Hepatocyte (in vitro differentiated cells): Measurements from ENCODE around the gene PRR32. TPM values are rescaled to one million over a fixed set of nuclear protein-coding genes. Genes with fewer than 3 reads are reported as not detected.

Source experiments
- DNase-seq: peaks from one replicate; pipeline ENCODE4 v3.0.0-alpha.2; 2016; ENCODE audit warnings: low spot score
- H2AFZ ChIP-seq: fragments of 200-600 bp; sonication (generic); 2 replicates; pipeline ENCODE4 v1.6.0; 2016; ENCODE audit warnings: antibody characterized with exemption, mild to moderate bottlenecking
- H3K27ac ChIP-seq: fragments of 200-600 bp; sonication (generic); 2 replicates; pipeline ENCODE4 v1.5.1; 2016; ENCODE audit warnings: mild to moderate bottlenecking
- H3K27me3 ChIP-seq: fragments of 200-600 bp; sonication (generic); 2 replicates; pipeline ENCODE4 v1.6.1; 2016
- H3K36me3 ChIP-seq: fragments of 200-600 bp; sonication (generic); replicated peaks from 2 replicates; pipeline ENCODE4 v1.5.1; 2016; ENCODE audit warnings: low read depth; ENCODE audit not compliant: insufficient read depth
- H3K4me1 ChIP-seq: fragments of 200-600 bp; sonication (generic); 2 replicates; pipeline ENCODE4 v1.5.1; 2016; ENCODE audit warnings: mild to moderate bottlenecking, moderate library complexity; ENCODE audit not compliant: insufficient read depth
- H3K4me2 ChIP-seq: fragments of 200-600 bp; sonication (generic); 2 replicates; pipeline ENCODE4 v1.6.0; 2016
- H3K4me3 ChIP-seq: fragments of 200-600 bp; sonication (generic); 2 replicates; pipeline ENCODE4 v1.5.1; 2016; ENCODE audit warnings: mild to moderate bottlenecking
- H3K79me2 ChIP-seq: fragments of 200-600 bp; sonication (generic); 2 replicates; pipeline ENCODE4 v1.6.0; 2017; ENCODE audit warnings: mild to moderate bottlenecking
- H3K9me2 ChIP-seq: fragments of 200-600 bp; sonication (generic); replicated peaks from 2 replicates; pipeline ENCODE4 v1.6.0; 2017; ENCODE audit warnings: mild to moderate bottlenecking; ENCODE audit not compliant: insufficient read depth
- H3K9me3 ChIP-seq: fragments of 200-600 bp; sonication (generic); 2 replicates; pipeline ENCODE4 v1.5.1; 2016; ENCODE audit warnings: low read depth, mild to moderate bottlenecking
- H4K20me1 ChIP-seq: fragments of 200-600 bp; sonication (generic); 2 replicates; pipeline ENCODE4 v1.6.0; 2016; ENCODE audit warnings: mild to moderate bottlenecking; ENCODE audit not compliant: insufficient read depth, poor library complexity, severe bottlenecking
- EZH2 ChIP-seq: fragments of 200-600 bp; sonication (generic); IDR thresholded peaks from 2 replicates; pipeline ENCODE4 v1.6.1; 2016; ENCODE audit warnings: antibody characterized with exemption, mild to moderate bottlenecking, borderline replicate concordance
- EZH2phosphoT487 ChIP-seq: fragments of 200-600 bp; sonication (generic); IDR thresholded peaks from one replicate; pipeline ENCODE4 v1.6.1; 2018; ENCODE audit warnings: antibody characterized with exemption, mild to moderate bottlenecking, low read depth, moderate library complexity; ENCODE audit not compliant: unreplicated experiment, severe bottlenecking
- WGBS: methylation state at CpG from one replicate; pipeline ENCODE4 v1.1.6; 2016; ENCODE audit warnings: low lambda C conversion rate; ENCODE audit errors: missing lambda C conversion rate; 5-methylcytosine and 5-hydroxymethylcytosine counted together
- polyA plus RNA-seq: library from polyadenylated mRNA; unstranded; fragments of >200 nt; fragmentation: Nextera tagmentation; extraction: Ambion mirVana; gene quantifications from 2 replicates; pipeline ENCODE4 v1.2.1, GENCODE V29; 2016
- total RNA-seq: library from RNA; depleted of rRNA; stranded (reverse); fragments of >200 nt; gene quantifications from 2 replicates; pipeline ENCODE4 v1.2.3, GENCODE V29; 2014
- TF ChIP-seq, protein P1 (sequence below): fragments of 200-600 bp; sonication (generic); IDR thresholded peaks from 2 replicates; pipeline ENCODE4 v1.5.1; 2016; ENCODE audit warnings: antibody characterized with exemption, mild to moderate bottlenecking; ENCODE audit not compliant: poor library complexity

The PRR32 gene
- total and polyA plus RNA-seq, 2 experiments from 2014 or later = not detected

GRCh38 chrX:126836186-126836585 lies 16.7 kb downstream of the PRR32 start:
- TF ChIP-seq, protein P1, sequence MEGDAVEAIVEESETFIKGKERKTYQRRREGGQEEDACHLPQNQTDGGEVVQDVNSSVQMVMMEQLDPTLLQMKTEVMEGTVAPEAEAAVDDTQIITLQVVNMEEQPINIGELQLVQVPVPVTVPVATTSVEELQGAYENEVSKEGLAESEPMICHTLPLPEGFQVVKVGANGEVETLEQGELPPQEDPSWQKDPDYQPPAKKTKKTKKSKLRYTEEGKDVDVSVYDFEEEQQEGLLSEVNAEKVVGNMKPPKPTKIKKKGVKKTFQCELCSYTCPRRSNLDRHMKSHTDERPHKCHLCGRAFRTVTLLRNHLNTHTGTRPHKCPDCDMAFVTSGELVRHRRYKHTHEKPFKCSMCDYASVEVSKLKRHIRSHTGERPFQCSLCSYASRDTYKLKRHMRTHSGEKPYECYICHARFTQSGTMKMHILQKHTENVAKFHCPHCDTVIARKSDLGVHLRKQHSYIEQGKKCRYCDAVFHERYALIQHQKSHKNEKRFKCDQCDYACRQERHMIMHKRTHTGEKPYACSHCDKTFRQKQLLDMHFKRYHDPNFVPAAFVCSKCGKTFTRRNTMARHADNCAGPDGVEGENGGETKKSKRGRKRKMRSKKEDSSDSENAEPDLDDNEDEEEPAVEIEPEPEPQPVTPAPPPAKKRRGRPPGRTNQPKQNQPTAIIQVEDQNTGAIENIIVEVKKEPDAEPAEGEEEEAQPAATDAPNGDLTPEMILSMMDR = no peak
- no peak for TF ChIP-seq EZH2
- TF ChIP-seq EZH2phosphoT487 = no peak
- Histone ChIP-seq H3K9me3 (peaks cover 6% of the 10 kb centered on the region), H3K36me3 (no peaks in the 10 kb centered on the region), H3K27ac (peak overlapping the region; percentile 42), H3K4me3 (no peak overlapping the region), H3K9me2 (no peaks in the 10 kb centered on the region), H3K4me2 (no peak overlapping the region), H3K4me1 (no peaks in the 10 kb centered on the region), H3K79me2 (no peaks in the 10 kb centered on the region), H2AFZ (no peak overlapping the region), H4K20me1 (no peaks in the 10 kb centered on the region), H3K27me3 (no peaks in the 10 kb centered on the region)
- DNase-seq = no peak
- WGBS = 66% methylated on average over 2 of the region's 2 CpGs

DNA sequence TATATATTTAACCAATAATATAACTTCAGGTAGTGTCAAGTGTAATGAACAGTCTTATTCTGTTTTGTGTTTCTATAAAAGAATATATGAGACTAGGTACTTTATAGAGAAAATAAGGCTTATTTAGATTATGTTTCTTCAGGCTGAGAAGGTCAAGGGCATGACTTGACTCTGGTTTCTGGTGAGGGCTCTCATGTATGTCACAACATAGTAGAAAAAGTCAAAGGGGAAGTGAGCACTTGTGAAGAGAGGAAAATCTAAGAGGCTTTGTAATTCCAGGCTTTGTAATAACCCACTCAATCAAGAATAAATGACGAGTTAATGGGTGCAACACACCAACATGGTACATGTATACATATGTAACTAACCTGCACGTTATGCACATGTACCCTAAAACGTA lies 27.6 kb downstream of the PRR32 start:
- no peak for TF ChIP-seq EZH2phosphoT487
- no peak for TF ChIP-seq EZH2
- TF ChIP-seq, protein P1 = no peak
- H3K27ac ChIP-seq = no peak overlapping the region
- H3K9me2 ChIP-seq = no peaks in the 10 kb centered on the region
- no peaks in the 10 kb centered on the region for H3K4me1 ChIP-seq
- H4K20me1 ChIP-seq = no peaks in the 10 kb centered on the region
- no peaks in the 10 kb centered on the region for H3K27me3 ChIP-seq
- H3K36me3 ChIP-seq = no peaks in the 10 kb centered on the region
- H3K9me3 ChIP-seq = no peaks in the 10 kb centered on the region
- H3K4me3 ChIP-seq = no peak overlapping the region
- H3K4me2 ChIP-seq = no peak overlapping the region
- no peak for DNase-seq
- H3K79me2 ChIP-seq = no peaks in the 10 kb centered on the region
- H2AFZ ChIP-seq = no peak overlapping the region
- WGBS = 67% methylated on average over 3 of the region's 3 CpGs

- no peaks in the 10 kb centered on the region for H3K27me3 ChIP-seq
- no peak overlapping the region for H2AFZ ChIP-seq
- no peaks in the 10 kb centered on the region for H3K4me1 ChIP-seq
- no peak overlapping the region for H3K27ac ChIP-seq
- no peak overlapping the region for H3K4me3 ChIP-seq
- DNase-seq = no peak
- H3K9me2 ChIP-seq = no peaks in the 10 kb centered on the region
- TF ChIP-seq EZH2phosphoT487 = no peak
- TF ChIP-seq, protein P1 = no peak
- TF ChIP-seq EZH2 = no peak
- no peak overlapping the region for H3K4me2 ChIP-seq
- H4K20me1 ChIP-seq = no peaks in the 10 kb centered on the region
- H3K9me3 ChIP-seq = no peaks in the 10 kb centered on the region
- no peaks in the 10 kb centered on the region for H3K79me2 ChIP-seq
- H3K36me3 ChIP-seq = no peaks in the 10 kb centered on the region
- WGBS = 77% methylated on average over 5 of the region's 5 CpGs
Measured at GRCh38 chrX:126855839-126856524, 36.5 kb downstream of the PRR32 start.
